ENCODE data around the gene FAM107A. TPM values are rescaled to one million over a fixed set of nuclear protein-coding genes. Genes with fewer than 3 reads are reported as not detected.
A peak's percentile ranks its signal among the peaks of the same experiment; 100 is the strongest.

Gene FAM107A
- total and polyA plus RNA-seq, 7 donors = 10.8 to 24.0 (median 18.4) TPM

DNA sequence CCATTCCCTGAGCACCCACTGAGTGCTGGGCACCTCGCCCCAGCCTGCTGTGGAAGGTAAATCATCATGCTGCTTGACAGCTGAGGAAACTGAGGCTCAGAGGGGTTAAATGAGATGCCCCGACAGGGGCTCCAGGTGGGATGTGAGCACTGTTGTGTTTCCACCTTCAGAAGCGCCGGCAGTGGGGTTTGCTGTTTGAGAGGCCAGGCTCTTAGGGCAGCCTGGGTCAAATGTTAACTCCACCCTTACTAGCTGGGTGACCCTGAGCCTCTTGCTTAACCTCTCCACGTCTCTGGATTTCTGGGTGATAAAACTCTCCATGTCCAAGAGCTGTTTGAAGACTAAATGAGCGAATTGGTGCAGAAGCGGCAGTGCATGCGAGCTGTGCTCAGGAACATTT lies 46.3 kb upstream of the FAM107A start:
- H3K9me3 ChIP-seq = no peaks in the 10 kb centered on the region
- ATAC-seq (no peak), DNase-seq (no peak)
- no peak overlapping the region for H3K27ac ChIP-seq
- no peak overlapping the region for H3K4me3 ChIP-seq
- H3K36me3 ChIP-seq (ENCODE audit: insufficient read depth in 1 of 2, low read depth in 1 of 2) = no peaks in the 10 kb centered on the region
- H3K4me1 ChIP-seq = peaks cover 4% of the 10 kb centered on the region
- WGBS, 3 donors = 76 to 77% (median 76%) methylated on average over 8 of the region's 8 CpGs
- TF ChIP-seq, protein P1, sequence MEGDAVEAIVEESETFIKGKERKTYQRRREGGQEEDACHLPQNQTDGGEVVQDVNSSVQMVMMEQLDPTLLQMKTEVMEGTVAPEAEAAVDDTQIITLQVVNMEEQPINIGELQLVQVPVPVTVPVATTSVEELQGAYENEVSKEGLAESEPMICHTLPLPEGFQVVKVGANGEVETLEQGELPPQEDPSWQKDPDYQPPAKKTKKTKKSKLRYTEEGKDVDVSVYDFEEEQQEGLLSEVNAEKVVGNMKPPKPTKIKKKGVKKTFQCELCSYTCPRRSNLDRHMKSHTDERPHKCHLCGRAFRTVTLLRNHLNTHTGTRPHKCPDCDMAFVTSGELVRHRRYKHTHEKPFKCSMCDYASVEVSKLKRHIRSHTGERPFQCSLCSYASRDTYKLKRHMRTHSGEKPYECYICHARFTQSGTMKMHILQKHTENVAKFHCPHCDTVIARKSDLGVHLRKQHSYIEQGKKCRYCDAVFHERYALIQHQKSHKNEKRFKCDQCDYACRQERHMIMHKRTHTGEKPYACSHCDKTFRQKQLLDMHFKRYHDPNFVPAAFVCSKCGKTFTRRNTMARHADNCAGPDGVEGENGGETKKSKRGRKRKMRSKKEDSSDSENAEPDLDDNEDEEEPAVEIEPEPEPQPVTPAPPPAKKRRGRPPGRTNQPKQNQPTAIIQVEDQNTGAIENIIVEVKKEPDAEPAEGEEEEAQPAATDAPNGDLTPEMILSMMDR (IDR thresholded peaks at IDR 0.05) = no peak
- intact Hi-C loops (cut with DNase I) = no loop called here
- no peaks in the 10 kb centered on the region for H3K27me3 ChIP-seq (ENCODE audit: insufficient read depth in 3 of 3, low read length in 2 of 3)

DNA sequence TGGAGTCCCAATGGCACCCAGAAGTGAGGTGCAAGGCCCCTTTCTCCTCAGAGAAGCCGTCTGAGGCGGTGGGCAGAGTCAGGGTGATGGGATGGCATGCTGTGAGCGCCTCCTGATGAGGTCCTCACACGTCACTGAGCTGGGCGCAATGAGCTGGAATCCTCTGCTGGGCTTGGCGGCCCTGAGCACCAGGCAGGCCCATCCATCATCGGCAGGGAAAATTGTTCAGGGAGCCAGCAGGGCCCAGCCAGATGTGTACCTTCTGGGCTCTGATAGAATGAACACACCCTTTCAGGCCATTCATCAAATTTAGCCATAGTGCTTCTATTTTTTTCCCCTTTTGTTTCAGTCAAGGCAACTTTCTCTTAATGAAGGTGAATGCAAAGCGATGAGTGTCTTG lies 45.7 kb upstream of the FAM107A start:
- intact Hi-C loops (cut with DNase I) = no loop called here
- peaks cover 4% of the 10 kb centered on the region for H3K4me1 ChIP-seq

DNA sequence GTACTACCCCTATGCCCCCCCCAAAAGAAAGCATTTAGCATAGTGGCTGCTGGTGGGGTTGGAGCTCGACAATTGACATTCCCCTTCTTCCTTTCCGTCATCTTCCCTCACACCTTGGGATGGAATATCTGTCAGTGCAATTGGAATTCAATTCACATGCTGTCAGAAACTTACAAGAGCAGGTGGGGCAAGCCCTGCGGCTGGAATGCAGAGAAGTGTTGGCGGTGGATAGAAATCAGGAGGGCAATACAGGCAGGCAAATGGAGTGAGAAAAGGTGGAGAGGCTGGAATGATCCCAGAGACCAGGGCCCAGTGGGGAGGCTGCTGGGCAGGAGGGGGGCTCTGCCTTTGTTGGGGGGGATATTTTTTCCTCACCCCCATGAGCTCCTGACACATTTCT lies 45.2 kb upstream of the FAM107A start:
- DNase-seq = no peak
- no peak overlapping the region for H3K4me3 ChIP-seq
- no peak for ATAC-seq
- WGBS, 3 donors = 86 to 90% (median 90%) methylated on average over 4 of the region's 4 CpGs
- H3K27ac ChIP-seq = no peak overlapping the region
- TF ChIP-seq, protein P1 (IDR thresholded peaks at IDR 0.05) = no peak
- intact Hi-C loops (cut with DNase I) = no loop called here
- no peaks in the 10 kb centered on the region for H3K27me3 ChIP-seq (ENCODE audit: insufficient read depth in 3 of 3, low read length in 2 of 3)
- H3K4me1 ChIP-seq = peaks cover 4% of the 10 kb centered on the region
- H3K9me3 ChIP-seq = no peaks in the 10 kb centered on the region
- H3K36me3 ChIP-seq (ENCODE audit: insufficient read depth in 1 of 2, low read depth in 1 of 2) = no peaks in the 10 kb centered on the region

More for the DNA sequence above, 45.7 kb upstream of the FAM107A start:
- DNase-seq (no peak), ATAC-seq (no peak)
- Histone ChIP-seq H3K9me3 (no peaks in the 10 kb centered on the region), H3K27me3 (ENCODE audit: insufficient read depth in 3 of 3, low read length in 2 of 3) (no peaks in the 10 kb centered on the region), H3K4me3 (no peak overlapping the region), H3K27ac (no peak overlapping the region), H3K36me3 (ENCODE audit: insufficient read depth in 1 of 2, low read depth in 1 of 2) (no peaks in the 10 kb centered on the region)
- 79 to 82% (median 81%) methylated on average over 8 of the region's 8 CpGs for WGBS, 3 donors
- TF ChIP-seq, protein P1 (IDR thresholded peaks at IDR 0.05) = no peak

GRCh38 chr3:58621086-58621830 lies 44.1 kb upstream of the FAM107A start:
- Histone ChIP-seq H3K9me3 (no peaks in the 10 kb centered on the region), H3K27ac (no peak overlapping the region), H3K4me1 (peaks cover 4% of the 10 kb centered on the region), H3K36me3 (ENCODE audit: insufficient read depth in 1 of 2, low read depth in 1 of 2) (no peaks in the 10 kb centered on the region), H3K4me3 (no peak overlapping the region), H3K27me3 (ENCODE audit: insufficient read depth in 3 of 3, low read length in 2 of 3) (no peaks in the 10 kb centered on the region)
- 68 to 84% (median 75%) methylated on average over 6 of the region's 6 CpGs for WGBS, 3 donors
- TF ChIP-seq, protein P1 (IDR thresholded peaks at IDR 0.05) = no peak
- intact Hi-C loops (cut with DNase I) = no loop called here
- no peak for DNase-seq
- ATAC-seq = no peak

DNA sequence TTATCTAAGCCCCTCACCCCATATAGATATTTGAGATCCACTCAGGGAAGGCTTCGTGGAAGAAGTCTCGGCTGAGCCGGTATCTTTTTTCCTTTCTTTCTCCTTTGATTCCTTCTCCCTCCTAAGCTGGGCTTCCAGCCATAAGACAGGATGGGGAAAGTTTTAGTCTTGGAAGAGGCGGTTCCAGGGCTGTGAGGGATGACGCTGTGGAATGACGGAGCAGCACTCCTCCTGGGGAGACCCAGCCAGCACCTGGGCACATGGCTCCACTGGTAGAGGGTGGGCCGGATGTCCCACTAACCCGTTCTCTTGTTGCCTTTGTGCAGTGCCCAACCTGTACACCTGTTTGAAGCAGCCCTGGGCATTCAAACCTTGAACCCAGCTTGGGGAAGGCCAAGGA lies 43.2 kb upstream of the FAM107A start:
- ATAC-seq (peak in 1 of 4 donors; percentile 26), DNase-seq (no peak)
- TF ChIP-seq, protein P1 (IDR thresholded peaks at IDR 0.05) = no peak
- 80 to 90% (median 86%) methylated on average over 8 of the region's 8 CpGs for WGBS, 3 donors
- H3K4me1 ChIP-seq = peaks cover 4% of the 10 kb centered on the region
- H3K27me3 ChIP-seq (ENCODE audit: insufficient read depth in 3 of 3, low read length in 2 of 3) = no peaks in the 10 kb centered on the region
- intact Hi-C loops (cut with DNase I) = no loop called here
- no peaks in the 10 kb centered on the region for H3K36me3 ChIP-seq (ENCODE audit: insufficient read depth in 1 of 2, low read depth in 1 of 2)
- no peaks in the 10 kb centered on the region for H3K9me3 ChIP-seq
- H3K4me3 ChIP-seq = no peak overlapping the region
- no peak overlapping the region for H3K27ac ChIP-seq
